HG03575 (cell line): ENCODE data around the gene HOXD11.

Experiments
- ATAC-seq: cut with Tn5 transposase; IDR thresholded peaks from one replicate; pipeline ENCODE4 v1.9.1; 2021; ENCODE audit not compliant: unreplicated experiment, insufficient number of reproducible peaks, low FRiP score; ENCODE audit errors: extremely low read depth

Gene HOXD11

GRCh38 chr2:176080540-176081375 is 26.3 kb upstream of the HOXD11 start:
- no peak for ATAC-seq

- ATAC-seq, result no peak
Observed at GRCh38 chr2:176081376-176081836, 25.7 kb upstream of the HOXD11 start.

DNA sequence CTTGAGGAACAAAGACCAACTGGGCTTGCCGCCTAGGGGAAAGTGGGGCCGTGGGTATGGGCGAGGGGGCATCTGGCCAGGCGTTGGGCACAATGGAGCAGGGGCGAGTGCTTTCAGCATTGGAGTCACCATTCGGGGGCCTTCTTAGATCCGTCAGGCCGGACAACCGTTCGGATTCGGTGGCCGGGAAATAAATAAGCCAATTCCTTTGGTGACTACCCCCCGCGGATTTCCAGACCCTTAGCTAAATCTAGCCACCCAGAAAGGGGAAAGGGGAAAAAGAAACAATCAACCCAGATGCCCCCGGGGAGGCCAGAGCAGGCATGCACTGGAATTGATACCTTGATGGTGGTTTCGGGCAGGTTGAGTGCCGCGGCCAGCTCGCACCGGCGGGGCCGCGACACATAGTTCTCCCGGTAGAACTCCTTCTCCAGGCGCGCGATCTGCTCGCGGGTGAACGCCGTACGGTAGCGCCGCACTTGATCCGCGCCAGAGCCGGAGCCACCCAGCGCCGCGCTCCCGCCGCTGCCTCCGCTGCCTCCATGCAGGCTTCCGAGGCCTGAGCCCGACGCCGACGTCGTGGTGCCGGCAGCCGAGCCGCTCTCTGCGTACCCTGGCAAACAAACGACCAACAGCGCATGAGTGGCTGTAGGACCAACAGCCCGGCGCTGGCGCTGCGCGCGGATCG is 25.1 kb upstream of the HOXD11 start:
- ATAC-seq, result no peak

GRCh38 chr2:176082525-176082823 is 24.6 kb upstream of the HOXD11 start:
- no peak for ATAC-seq

GRCh38 chr2:176082824-176083751 is 24.0 kb upstream of the HOXD11 start:
- no peak for ATAC-seq

- no peak for ATAC-seq
Observed at GRCh38 chr2:176083796-176084261, 23.3 kb upstream of the HOXD11 start, which contains the start of gene EVX2. TSS of gene EVX2 (minus strand) at chr2:176083962. CDS start at chr2:176083776, 186 bp downstream.

DNA sequence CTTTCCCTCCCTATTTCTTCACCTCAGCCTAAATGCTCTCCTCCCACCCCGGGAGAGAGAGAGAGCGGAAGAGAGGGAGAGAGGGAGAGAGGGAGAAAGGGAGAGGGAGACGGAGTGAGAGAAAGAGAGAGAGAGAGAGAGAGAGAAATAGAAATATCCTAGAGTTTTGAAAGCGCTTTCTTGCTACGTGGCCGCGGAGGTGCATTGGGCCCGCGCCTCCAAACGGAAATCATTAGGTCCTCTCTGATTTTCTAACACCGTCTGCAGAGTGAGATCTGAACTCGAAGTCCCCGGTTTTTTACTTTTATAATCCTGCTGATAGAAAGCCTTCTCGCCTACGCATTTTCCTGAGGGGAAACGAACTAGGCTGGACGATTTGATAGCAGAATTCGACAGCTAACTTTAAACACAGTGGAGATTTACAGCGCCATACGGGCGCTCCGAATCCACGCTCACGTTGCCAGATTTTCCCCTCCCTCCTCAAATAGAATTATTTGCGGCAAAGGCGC is 22.4 kb upstream of the HOXD11 start:
- no peak for ATAC-seq

DNA sequence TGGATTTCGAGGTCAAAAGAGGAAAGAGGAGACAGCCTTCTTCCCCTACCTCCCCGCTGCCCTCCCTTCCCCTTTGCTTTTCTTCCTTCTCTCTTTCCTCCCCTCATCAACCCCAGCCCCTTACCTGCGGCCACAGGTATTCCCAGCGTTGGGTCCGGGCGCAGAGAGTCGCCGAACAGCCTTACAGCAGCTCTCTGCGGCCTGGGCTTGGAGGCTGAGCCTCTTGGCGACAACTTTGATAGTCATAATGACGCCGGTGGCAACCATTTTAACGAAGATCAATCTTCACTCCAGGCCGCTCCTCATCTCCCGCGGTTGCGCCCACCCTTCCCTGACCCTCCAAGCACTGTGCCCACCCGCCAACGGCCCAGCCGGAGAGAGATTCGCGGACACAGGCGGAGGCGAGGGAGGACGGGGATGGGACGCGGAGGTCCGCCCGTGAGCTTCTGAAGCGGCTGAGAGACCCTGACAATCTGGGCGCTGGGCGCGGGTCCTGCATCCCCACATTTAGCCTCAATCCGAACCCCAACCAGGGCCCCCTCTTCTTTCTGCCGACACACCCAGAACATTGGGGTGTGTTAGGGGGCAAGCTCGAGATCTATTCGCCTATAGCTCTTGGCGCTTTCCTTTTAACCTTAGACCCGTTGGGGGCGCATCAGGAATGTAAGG is 21.8 kb upstream of the HOXD11 start:
- ATAC-seq, result no peak

DNA sequence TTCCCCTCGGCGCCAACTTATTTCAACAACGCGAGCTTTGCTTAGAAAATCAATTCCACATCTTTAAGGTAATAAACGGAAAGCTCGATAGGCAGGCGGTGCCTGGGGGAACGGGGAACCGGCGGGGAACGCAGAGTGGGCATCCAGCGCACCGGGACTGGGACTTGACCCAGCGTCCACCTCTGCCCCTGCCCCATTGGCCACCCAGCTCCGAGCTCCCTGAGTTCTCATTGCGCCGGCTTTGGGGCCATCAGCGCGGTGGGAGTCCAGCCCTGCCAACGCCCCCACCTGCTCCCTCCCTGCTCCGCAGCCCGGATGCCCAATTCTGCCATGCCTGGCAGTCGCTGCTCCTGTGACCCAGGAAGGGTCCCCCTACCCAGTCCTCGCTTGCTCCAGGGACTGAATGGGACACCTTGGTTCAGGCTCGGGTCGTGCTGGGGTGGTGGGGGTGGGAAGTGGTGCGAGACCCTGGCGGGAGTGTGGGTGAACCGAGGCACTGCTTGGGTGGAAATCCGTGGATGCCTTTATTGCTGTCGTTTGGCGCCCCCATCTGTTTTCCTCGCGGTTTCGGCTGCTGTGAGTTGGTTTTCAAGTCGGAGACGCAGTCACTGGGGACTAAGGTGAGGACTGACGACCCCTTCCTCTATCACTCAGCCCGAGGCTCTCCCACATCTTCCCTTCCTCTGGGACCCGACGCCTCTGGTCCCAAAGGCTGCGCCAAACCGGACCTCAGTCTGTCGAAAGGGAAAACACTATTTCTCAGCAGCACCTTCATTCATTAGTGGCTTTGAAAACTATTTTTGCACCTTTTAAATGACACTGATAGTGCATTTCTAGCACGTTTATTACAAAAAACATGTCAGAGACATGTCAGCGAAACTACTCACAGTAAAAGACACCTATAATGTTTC is 21.0 kb upstream of the HOXD11 start:
- no peak for ATAC-seq

DNA sequence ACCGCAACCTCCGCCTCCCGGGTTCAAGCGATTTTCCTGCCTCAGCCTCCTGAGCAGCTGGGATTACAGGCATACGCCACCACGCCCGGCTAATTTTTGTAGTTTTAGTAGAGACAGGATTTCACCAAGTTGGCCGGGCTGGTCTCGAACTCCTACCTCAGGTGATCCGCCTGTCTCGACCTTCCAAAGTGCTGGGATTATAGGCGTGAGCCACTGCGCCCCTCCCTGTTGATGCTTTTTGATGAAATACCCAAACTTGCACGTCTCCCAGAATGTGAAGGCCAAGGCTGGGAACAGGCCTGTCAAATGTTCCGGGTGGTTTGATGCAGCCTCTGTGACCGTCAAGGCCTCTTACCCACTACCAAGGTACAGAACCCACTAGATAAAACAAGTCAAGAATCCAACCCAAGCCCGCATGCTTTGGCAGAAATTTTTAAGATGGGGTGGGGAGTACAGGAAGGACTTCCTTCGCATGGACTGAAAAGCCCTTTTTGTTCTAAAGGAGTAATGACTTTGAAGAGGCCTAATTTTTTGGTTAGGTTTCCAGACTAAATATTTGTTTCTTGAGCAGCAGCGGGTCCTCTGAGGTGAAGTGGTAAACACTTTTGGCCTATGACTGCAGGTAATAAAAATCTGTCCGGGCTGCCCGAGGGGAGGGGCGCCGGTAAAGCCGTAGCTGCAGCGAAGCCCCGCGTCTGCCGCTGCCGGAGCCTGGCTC is 19.6 kb upstream of the HOXD11 start:
- ATAC-seq, result no peak

DNA sequence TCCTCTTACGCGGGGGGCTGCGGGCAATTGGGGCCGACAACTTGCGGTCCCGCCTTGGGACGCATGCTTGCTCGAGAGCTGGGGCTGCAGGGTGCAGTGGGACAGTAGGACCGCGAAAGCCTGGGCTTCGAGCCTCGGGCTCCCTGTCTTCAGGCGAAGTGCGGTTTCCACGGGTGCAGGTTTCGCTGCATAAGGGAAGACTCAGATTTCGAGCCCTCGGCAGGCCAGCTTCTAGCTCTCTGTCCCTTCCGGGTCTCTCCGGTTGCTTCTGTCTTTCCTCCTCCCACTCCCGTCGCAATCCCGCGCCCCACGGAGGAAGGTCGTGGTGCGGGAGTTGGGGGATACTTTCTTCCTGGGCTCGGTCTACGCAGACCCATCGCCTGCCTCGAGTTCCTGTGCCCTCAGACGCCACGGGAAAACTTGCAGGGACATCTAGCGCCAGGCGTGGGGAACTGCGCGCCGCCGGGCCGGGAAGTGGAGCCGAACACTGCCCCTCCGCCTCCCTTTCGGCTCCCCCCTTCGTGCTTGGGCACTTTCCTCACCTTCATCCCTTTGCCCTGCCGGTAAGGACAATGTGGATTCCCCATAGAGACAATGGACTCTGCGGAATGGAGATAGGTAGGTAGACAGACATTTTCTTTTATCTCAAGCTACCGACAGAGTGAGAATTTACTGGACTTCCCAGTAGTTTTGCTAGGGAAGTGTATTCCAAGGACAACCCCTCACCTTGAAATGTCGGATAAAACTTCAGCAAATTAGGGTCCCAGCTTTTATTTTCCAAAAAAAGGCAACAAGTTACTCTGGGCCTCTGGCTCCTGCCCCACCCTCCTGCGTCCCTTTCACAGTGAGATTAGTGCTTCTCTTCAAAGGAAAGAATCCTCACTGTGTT is 18.8 kb upstream of the HOXD11 start:
- no peak for ATAC-seq

- no peak for ATAC-seq
Observed at GRCh38 chr2:176088937-176089842, 17.9 kb upstream of the HOXD11 start.

DNA sequence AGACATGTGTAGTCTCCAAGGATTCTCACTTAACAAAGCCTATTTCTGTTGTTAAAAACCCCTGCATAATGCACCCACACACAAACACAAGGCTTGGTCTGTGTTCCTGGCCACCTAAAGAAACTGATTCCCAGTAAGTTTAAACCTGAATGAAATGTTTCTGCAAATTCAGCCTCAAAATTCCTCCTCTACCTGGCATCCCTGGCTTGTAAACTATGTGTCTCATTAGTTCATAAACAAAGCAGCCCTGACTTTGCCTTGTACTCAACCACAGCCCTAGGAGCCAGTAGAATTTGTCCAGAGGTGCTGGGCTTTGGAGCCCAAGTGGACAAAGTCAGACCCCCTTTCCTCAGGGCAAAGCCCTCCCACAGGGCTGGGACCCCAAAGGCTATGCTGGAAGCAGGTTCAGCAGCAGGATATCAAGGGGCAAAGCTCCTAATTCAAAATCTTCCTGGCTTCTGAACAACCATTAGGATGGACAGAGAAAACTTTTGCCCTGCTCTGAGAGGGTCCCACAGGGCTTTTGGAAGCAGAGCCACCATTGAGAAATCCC is 17.2 kb upstream of the HOXD11 start:
- no peak for ATAC-seq

DNA sequence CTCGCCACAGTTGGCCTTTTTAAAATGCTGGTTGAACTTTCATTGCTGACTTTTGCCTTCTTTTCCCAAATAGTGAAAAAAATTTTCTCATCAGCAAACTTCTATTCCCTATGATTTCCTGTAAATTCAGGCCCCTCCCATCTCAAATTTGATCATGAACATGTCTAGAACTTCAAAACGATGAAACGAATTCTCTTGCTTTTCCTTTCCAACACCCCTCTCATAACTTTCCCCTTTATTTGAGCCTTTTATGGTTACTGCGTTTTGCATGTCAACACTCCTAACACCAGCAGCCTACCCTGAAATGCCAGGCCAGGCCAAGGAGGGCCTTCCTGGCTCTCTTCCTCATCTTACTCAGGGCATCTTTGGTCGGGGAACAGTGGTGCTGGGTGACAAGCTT is 16.2 kb upstream of the HOXD11 start:
- no peak for ATAC-seq
